LNCAP (cell line): ENCODE results near the gene SLCO3A1.

ENCODE experiments used
- TF ChIP-seq, protein P1 (sequence below): fragments of 450-650 bp; IDR thresholded peaks from 2 replicates; pipeline ENCODE4 v1.5.1; 2017; ENCODE audit warnings: mild to moderate bottlenecking

Gene SLCO3A1

DNA sequence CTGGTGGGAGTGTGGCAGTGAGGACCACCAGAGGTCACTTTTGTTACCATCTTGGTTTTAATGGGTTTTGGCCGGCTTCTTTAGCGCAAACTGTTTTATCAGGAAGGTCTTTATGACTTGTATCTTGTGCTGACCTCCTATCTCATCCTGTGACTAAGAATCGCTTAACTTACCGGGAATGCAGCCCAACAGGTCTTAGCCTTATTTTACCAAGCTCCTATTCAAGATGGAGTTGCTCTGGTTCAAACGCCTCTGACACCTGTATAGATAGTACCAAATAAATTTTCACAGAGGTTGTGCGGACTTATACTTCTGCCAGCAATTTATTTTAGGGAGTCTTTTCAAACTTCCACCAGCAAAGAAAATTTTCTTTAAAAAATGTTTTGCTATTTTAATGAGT is 13.6 kb upstream of the SLCO3A1 start:
- TF ChIP-seq, protein P1, sequence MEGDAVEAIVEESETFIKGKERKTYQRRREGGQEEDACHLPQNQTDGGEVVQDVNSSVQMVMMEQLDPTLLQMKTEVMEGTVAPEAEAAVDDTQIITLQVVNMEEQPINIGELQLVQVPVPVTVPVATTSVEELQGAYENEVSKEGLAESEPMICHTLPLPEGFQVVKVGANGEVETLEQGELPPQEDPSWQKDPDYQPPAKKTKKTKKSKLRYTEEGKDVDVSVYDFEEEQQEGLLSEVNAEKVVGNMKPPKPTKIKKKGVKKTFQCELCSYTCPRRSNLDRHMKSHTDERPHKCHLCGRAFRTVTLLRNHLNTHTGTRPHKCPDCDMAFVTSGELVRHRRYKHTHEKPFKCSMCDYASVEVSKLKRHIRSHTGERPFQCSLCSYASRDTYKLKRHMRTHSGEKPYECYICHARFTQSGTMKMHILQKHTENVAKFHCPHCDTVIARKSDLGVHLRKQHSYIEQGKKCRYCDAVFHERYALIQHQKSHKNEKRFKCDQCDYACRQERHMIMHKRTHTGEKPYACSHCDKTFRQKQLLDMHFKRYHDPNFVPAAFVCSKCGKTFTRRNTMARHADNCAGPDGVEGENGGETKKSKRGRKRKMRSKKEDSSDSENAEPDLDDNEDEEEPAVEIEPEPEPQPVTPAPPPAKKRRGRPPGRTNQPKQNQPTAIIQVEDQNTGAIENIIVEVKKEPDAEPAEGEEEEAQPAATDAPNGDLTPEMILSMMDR: no peak

DNA sequence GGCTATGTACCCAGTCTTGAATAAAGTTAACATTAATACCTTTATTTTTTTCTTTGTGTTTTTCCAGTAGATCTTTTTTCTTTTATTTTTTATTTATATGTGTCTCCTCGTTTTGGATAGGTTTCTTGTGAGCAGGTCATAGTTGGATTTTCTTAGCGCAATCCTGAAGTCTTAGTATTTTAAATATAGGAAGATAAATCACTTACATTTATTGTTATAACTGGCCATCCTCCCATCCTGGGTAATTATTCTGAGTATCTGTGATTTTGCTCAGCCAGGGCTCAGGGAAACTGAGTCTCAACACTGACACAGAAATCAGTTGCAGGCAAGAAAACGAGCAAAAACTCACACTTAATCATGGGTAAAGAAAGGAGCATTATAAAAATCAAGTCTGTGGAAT is 11.6 kb upstream of the SLCO3A1 start:
- TF ChIP-seq, protein P1: no peak

DNA sequence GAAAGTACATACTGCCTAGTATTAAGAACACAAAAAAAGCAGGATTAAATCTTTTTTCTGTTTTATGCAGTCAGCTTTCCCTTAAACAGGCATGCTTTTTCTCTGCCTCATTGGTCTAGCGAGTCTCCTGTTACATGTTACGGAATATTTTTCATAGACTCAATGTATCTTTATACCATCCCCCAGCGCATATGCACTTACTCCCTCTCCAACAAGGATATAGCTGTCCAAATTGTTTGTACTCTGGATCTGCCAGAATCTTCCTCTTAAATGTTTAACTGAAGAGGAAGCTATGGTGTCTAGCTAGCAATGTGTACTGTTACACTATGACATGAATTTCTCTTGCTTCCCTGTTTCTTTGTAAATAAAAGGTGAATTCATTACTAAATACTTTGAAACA is 9.2 kb upstream of the SLCO3A1 start:
- TF ChIP-seq, protein P1: no peak

DNA sequence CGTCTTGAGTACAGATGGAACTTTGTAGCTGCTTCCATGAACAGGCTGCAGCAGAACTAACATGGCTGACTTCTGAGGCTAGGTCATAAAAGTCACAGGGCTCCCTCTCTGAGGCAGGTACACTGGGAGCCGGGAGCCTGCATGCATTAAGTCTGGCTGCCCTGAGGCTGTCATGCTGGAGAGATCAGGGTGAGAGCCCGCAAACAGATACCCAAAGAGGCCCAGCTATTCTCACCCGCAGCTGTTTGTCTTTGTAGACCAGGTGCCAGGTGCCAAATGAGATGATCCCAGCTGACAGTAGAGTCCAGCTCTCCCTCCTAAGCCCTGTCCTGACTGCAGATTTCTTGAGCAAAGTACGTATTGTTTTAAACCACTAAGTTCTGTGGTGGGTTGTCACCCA is 8.6 kb upstream of the SLCO3A1 start:
- TF ChIP-seq, protein P1: no peak

DNA sequence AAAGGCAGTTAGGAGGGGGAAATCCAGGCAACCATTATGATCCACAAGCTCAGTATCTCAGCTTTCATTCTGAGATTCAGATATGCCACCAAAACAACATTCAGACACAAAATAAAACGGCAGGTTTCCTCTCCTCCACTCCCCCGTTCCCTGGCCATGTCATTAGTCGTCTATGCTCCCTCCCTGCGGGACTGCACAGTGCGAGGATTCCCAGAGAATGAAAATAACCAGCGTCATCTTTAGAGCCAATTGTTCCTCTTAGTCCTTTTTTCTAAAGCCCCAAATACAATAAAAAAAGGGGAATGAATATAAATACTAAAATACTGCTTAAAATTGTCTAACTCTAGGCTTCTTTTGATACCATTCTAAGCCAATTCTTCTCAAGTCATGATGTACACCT is 7.8 kb upstream of the SLCO3A1 start:
- TF ChIP-seq, protein P1: no peak

DNA sequence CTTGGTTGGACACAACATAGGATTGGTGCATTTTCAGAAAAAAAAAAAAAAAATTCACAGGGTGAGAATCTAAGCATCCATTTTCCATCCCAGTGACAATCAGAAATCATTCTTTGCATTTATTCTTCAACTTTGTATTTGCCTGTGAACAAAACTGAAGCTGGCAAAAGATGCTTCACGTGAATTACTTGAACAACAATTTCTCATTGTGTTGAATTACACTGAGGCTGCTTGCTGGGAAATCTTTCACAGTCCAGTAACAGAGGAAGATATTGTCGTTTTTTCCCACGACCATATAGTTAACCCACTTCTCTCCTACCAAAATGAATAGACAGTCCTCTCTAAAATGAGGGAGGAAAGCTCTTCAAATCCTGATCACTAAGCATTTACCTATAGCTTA is 4.3 kb upstream of the SLCO3A1 start:
- TF ChIP-seq, protein P1: no peak

DNA sequence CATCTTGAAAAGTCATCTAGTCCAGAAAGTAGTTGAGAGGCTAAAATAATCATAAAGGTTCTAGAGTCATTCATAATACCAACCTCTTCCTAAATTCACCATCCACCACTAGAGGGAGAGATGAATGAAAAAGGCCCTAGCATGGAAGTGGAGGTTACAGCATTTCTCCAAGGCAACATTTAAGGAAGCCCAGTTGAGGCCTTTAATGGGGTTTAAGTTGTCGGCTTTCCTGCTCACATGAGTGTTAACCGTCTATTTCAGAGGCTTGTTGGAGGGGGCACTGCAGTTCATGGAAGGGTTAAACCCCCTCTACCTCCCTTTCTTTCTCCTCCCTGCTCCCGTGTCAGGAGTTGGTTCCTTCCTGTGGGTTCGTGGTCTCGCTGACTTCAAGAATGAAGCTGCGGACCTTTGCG is 3.8 kb upstream of the SLCO3A1 start:
- TF ChIP-seq, protein P1: peak; percentile 43; the same call in 1 of the 2 replicates
